KOPT-K1 (cell line): ENCODE measurements around the gene ARHGAP26.

Experiments
- H3K27ac ChIP-seq: fragments of 200-600 bp; sonication (generic); 2 replicates; pipeline ENCODE4 v1.5.1; 2016; ENCODE audit warnings: antibody characterized with exemption, mild to moderate bottlenecking, low read depth, low read length; ENCODE audit not compliant: poor library complexity, severe bottlenecking
- H3K36me3 ChIP-seq: fragments of 200-600 bp; sonication (generic); 2 replicates; pipeline ENCODE4 v1.5.1; 2017; ENCODE audit warnings: antibody characterized with exemption, mild to moderate bottlenecking, low read length, moderate library complexity; ENCODE audit not compliant: insufficient read depth
- H3K9me3 ChIP-seq: fragments of 200-600 bp; sonication (generic); 2 replicates; pipeline ENCODE4 v1.5.1; 2017; ENCODE audit warnings: antibody characterized with exemption, low read length, mild to moderate bottlenecking; ENCODE audit not compliant: insufficient read depth, poor library complexity, severe bottlenecking

ARHGAP26 gene

GRCh38 chr5:143061161-143061945 is 291.2 kb downstream of the ARHGAP26 start:
- Histone ChIP-seq H3K27ac (no peak overlapping the region), H3K36me3 (peaks cover 20% of the 10 kb centered on the region; the same call in 1 of the 2 replicates), H3K9me3 (no peaks in the 10 kb centered on the region)

GRCh38 chr5:143062379-143062778 is 292.2 kb downstream of the ARHGAP26 start:
- H3K36me3 ChIP-seq, result peaks cover 12% of the 10 kb centered on the region; the same call in 1 of the 2 replicates
- no peak overlapping the region for H3K27ac ChIP-seq
- H3K9me3 ChIP-seq, result no peaks in the 10 kb centered on the region

- Histone ChIP-seq H3K27ac (no peak overlapping the region), H3K36me3 (peaks cover 5% of the 10 kb centered on the region; the same call in 1 of the 2 replicates), H3K9me3 (no peaks in the 10 kb centered on the region)
These were observed 293.2 kb downstream of the ARHGAP26 start for GRCh38 chr5:143063175-143063970.

GRCh38 chr5:143064218-143064641 is 294.1 kb downstream of the ARHGAP26 start:
- Histone ChIP-seq H3K27ac (no peak overlapping the region), H3K36me3 (peaks cover 4% of the 10 kb centered on the region; the same call in 1 of the 2 replicates)

GRCh38 chr5:143064676-143065075 is 294.5 kb downstream of the ARHGAP26 start:
- peaks cover 4% of the 10 kb centered on the region; the same call in 1 of the 2 replicates for H3K36me3 ChIP-seq
- no peak overlapping the region for H3K27ac ChIP-seq
- H3K9me3 ChIP-seq, result no peaks in the 10 kb centered on the region

More at GRCh38 chr5:143064218-143064641, 294.1 kb downstream of the ARHGAP26 start:
- no peaks in the 10 kb centered on the region for H3K9me3 ChIP-seq

- H3K36me3 ChIP-seq, result peaks cover 4% of the 10 kb centered on the region; the same call in 1 of the 2 replicates
- peaks cover under 1% of the 10 kb centered on the region for H3K9me3 ChIP-seq
- H3K27ac ChIP-seq, result no peak overlapping the region
These were observed 295.2 kb downstream of the ARHGAP26 start for GRCh38 chr5:143065185-143065965.

GRCh38 chr5:143065996-143066522 is 295.9 kb downstream of the ARHGAP26 start:
- Histone ChIP-seq H3K36me3 (peaks cover 4% of the 10 kb centered on the region; the same call in 1 of the 2 replicates), H3K27ac (no peak overlapping the region), H3K9me3 (peaks cover 8% of the 10 kb centered on the region)

GRCh38 chr5:143066556-143067281 is 296.5 kb downstream of the ARHGAP26 start:
- peaks cover 4% of the 10 kb centered on the region; the same call in 1 of the 2 replicates for H3K36me3 ChIP-seq
- no peak overlapping the region for H3K27ac ChIP-seq
- peaks cover 14% of the 10 kb centered on the region for H3K9me3 ChIP-seq

GRCh38 chr5:143068712-143069111 is 298.5 kb downstream of the ARHGAP26 start:
- H3K9me3 ChIP-seq, result peaks cover 15% of the 10 kb centered on the region
- H3K27ac ChIP-seq, result no peak overlapping the region

GRCh38 chr5:143071927-143072326 is 301.8 kb downstream of the ARHGAP26 start:
- Histone ChIP-seq H3K27ac (no peak overlapping the region), H3K36me3 (peaks cover 4% of the 10 kb centered on the region; the same call in 1 of the 2 replicates), H3K9me3 (peaks cover 15% of the 10 kb centered on the region)

More at GRCh38 chr5:143068712-143069111, 298.5 kb downstream of the ARHGAP26 start:
- H3K36me3 ChIP-seq, result peaks cover 4% of the 10 kb centered on the region; the same call in 1 of the 2 replicates

GRCh38 chr5:143072734-143073133 is 302.6 kb downstream of the ARHGAP26 start:
- Histone ChIP-seq H3K9me3 (peaks cover 15% of the 10 kb centered on the region), H3K36me3 (peaks cover 4% of the 10 kb centered on the region; the same call in 1 of the 2 replicates), H3K27ac (no peak overlapping the region)

GRCh38 chr5:143073766-143074165 is 303.6 kb downstream of the ARHGAP26 start:
- Histone ChIP-seq H3K36me3 (no peaks in the 10 kb centered on the region; the same call in 1 of the 2 replicates), H3K9me3 (peaks cover 15% of the 10 kb centered on the region), H3K27ac (no peak overlapping the region)

GRCh38 chr5:143074414-143074996 is 304.3 kb downstream of the ARHGAP26 start:
- no peaks in the 10 kb centered on the region for H3K36me3 ChIP-seq
- peaks cover 15% of the 10 kb centered on the region for H3K9me3 ChIP-seq
- no peak overlapping the region for H3K27ac ChIP-seq
